HG03280 (cell line): ENCODE measurements around the gene CTDSPL.

ENCODE experiments used
- ATAC-seq: cut with Tn5 transposase; IDR thresholded peaks from one replicate; pipeline ENCODE4 v1.9.1; 2021; ENCODE audit warnings: mild to moderate bottlenecking, moderate library complexity; ENCODE audit not compliant: unreplicated experiment

CTDSPL gene

DNA sequence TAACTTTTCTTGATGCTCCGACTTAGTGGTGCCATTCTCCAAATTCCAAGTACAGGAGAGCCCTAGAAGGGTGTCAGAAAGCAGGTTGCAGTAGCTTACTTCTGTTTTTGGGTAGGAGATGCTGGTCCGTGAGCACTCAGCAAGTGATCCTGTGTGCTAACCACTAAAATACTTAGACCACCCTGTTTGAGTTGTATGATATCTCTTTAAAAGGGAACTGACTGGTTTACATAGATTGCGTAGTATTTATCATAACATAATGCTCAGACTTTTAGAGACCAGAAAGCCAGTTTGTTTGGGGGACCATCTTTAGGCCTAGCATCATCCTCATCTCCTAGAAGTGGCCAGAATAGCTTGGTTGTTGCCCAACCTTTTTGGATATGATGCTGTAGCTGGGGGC is 26.7 kb downstream of the CTDSPL start:
- ATAC-seq, result no peak

- no peak for ATAC-seq
Observed at GRCh38 chr3:37890522-37890921, 28.8 kb downstream of the CTDSPL start.

GRCh38 chr3:37891227-37891626 is 29.5 kb downstream of the CTDSPL start:
- no peak for ATAC-seq

GRCh38 chr3:37892927-37893600 is 31.4 kb downstream of the CTDSPL start:
- no peak for ATAC-seq

DNA sequence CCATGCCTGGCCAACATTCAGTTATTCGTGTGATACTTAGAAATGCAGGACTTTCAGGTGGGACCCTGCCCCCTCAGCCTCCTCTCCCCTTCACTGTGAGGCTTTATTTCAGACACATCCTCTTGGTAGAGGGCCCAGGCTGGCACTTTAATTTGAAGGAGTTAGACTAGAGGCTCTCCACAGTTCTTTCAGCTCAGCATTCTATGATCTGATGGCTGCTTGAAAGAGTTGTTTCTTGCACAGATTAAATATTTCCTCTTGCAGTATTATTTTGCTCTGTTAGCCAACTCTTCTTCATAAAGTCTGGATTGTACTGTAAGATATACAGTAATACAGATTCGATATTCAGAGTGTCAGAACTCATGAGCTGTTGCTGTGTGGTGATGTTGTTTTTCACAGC is 35.1 kb downstream of the CTDSPL start:
- ATAC-seq, result no peak

DNA sequence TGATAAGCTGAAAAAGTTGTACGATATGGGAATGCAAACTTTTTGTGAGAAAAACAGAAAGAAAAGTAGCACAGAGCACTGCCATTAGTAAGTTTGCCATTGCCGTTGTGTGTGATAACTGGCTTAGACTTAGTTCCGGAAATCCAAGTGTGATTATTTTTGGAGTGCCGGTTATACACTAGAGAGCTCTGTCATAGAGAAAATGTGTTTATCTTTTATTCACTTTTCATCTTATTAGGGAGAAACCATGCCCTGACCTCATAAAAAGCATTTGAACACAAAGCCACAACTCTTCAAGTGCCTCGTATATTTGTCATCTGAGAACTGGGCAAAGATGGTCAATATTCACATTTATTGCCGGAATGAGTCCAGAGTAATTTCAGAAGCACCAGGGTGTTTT is 36.1 kb downstream of the CTDSPL start:
- no peak for ATAC-seq

DNA sequence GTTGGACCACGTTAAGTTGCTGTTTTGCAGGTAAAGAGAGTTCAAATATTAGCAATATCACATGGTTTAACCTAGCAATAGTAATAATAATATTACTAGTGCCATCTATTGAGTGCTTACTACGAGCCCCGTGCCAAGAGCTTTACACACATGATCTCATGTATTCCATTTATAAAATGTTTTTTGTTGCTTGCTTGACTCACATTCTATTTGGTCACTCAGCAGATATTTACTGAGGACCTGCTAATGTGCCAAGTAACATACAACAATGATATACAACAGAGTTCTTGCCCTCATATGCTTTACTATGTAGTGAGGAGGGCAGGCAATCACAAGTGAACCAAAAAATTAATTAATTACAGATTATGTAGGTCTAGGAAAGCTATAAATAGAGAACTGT is 36.7 kb downstream of the CTDSPL start:
- no peak for ATAC-seq

DNA sequence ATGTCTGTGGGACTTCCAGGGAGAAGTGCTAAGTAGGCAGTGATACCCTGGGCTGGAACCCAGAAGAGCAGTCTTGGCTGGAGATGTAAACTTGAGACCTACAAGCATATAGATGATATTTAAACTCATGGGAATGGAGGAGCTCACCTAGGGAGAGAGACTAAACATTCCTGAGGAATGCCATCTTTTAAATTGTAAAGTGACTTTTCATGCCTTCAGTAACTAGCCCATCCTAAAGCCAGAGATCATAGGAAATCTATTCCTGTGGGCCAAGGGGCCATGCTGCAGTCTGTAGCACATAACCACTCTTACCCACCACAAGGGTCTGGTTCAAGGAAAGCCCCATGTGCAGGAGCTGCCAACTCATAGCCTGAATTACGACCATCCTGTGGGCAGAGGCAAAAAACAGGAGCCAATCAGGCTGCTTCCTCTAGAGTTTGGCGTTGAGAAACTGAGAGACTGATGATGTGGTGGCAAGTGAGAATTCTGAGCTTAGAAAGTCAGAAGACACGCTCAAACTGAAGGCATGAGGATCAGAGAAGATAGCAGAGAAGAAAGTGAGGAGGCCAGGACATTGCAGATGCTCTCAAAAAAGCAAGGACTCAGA is 37.5 kb downstream of the CTDSPL start:
- no peak for ATAC-seq

DNA sequence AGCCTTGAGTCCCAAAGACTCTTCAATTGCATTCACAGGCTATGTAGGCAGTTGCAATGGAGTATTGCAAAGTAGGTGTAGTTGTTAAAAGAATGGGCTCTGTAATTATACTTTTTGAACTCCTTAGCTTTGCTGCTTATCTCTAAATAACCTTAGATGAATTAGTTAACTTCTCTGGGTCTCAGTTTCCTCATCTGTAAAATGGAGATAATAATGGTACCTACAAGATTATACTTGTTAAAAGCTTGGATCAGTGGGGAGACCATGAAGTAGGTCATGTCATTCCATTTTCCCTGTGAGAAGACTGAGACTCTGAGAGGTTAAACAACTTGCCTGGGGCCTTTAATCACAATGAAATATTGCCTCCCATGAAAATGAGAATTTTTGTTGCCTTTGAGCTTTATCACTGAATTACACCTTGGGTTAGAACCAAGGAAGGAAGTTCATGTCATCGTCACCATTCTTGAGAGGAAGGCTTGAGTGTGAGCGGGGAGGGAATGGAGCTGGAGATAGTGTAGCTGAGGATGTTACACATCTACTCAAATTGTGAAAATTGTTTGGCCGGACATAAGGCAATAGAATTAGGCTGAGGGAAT is 38.1 kb downstream of the CTDSPL start:
- no peak for ATAC-seq

DNA sequence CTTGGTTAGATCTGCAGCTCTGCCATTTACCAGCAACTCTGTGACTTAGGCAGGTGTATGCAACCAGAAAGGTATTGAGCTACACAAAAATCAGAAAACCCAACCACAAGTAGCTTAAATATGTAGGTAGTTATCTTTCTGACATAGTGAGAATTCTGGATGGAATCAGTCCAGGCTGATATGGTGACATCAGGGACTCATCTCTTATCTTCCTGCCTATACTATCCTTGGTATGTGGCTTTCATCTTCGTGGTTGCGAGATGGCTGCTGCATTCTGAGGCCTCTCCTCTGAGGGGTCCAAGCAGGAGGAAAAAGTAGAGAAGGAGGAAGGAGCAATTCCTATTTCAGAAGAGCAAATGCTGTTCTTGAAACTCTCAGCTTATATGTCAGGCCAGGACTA is 40.0 kb downstream of the CTDSPL start:
- ATAC-seq, result no peak

GRCh38 chr3:37902674-37903073 is 41.0 kb downstream of the CTDSPL start:
- ATAC-seq, result no peak

GRCh38 chr3:37903320-37903719 is 41.6 kb downstream of the CTDSPL start:
- ATAC-seq, result no peak

GRCh38 chr3:37903734-37904133 is 42.1 kb downstream of the CTDSPL start:
- no peak for ATAC-seq

GRCh38 chr3:37904601-37905000 is 42.9 kb downstream of the CTDSPL start:
- no peak for ATAC-seq

DNA sequence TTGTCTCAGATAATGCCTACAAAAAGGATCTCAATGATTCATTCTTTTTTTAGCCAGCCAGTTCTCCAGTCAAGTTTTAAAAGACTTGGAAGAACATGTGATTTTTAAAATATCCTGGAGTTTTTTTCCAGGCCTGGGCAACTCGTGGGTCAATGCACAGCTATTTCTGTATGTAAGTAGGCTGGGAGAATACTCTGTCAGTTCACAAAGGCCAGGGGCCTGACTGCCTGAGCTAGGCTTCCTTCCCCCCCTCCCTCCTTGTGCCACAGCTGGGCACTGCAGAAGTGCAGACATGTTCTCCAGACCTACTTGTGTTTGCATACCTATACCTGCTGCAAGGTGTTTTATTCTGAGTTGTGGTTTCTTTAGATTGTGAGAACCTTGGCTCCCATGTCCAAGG is 43.7 kb downstream of the CTDSPL start:
- ATAC-seq, result no peak

- ATAC-seq, result no peak
Observed at GRCh38 chr3:37905987-37906674, 44.5 kb downstream of the CTDSPL start.

DNA sequence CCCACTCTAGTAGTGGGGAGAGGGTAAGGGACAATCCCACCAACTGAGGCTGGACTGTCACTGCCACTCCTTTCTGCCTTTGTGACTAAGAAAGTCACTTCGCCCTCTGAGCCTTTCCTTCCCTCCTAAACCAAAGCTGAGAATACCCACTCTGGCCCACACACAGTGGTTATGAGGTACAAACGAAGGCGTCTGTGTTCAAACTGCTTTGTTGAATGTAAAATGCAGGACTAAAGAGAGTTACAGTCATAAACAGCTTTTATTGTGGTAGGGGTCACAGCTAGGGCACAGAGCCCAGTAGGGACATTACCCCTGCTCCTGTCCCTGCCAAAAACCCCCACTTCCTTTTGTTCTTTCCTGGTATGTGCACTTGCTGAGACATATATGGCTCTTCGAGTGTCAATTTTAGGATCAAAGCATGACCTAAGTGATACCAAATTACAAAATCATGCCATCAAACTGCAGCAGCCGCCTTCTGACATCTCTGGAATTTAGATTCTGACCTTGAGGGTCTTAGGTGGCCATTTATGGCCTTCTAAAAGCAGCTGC is 45.1 kb downstream of the CTDSPL start:
- ATAC-seq, result no peak

DNA sequence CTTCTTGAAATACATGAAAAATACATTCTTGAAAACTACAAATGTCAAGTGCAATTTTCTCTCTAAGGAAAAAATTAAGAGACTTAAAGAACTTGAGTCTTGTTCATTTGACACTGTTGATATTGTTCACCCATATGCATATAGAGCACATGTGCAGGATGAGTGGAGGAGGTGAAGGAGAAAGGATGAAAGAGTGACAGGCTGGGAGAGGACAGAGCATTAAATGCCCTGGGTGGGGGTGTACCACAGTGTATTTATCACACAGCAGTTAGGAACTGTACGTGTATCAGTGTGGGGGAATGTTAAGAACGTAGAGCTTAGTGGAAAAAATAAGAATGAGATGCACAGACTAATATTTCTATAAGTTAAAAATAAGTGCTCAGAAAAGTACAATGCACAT is 45.7 kb downstream of the CTDSPL start:
- ATAC-seq, result no peak

DNA sequence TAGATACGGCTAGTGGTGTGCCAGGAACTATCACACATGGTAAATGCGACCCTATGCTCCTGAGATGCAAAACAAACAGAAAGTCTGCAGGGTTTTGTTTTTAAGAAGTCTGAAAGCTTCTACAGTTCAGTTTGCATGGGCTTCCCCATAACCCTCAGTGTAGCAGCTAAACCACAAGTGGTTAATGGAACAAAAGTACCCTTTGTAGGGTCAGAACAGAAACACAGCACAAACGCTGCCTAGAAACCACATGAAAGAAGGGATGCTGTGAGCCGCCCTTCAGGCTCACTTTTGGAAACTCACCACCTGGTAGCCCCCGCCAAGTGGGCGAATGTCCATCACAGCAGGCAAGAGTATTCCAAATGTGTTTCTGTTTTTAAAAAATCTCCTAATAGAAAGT is 46.2 kb downstream of the CTDSPL start:
- peak; percentile 94 for ATAC-seq

DNA sequence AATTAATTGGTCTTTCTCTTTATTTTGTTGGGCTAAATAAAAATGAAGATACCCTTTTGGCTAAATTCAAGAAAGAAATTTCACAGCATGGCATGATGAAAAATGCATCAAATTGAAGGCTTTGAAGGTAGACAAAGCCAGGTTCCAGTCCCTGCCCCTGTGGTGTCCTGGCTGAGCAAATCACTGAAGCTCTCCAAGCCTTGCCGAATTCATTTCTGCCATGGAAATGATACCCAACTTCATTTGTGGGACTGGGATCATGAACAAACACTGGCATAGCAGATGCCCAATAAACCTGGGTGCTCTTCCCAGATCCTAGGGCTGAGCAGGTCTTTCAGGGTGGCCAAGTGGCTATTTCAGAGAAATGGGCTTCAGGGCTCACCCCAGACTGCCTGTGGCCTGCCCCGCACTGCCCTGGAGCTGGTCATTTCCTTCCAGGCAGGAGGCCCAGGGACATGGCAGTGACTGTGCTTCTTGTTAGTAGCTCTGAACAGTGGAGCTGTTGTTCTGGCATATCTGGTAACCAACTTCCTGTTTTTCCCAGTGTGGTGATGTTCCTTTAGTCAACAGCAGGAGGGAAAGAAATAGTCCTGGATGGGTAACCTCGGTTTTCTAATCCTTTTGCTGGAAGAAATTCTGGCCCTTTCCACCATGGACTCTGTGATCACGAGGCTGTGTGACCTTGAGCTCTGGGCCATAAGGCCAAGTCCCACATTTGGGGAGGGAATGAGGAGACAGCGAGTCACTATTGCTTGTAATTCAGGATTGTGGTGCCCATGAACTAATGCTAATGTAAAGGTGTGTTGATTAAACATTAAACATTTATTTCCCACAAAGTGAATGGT is 47.6 kb downstream of the CTDSPL start:
- no peak for ATAC-seq
